HepG2 (cell line): ENCODE results near the gene ARHGAP31.

Experiments used
- GTF2F1 ChIP-seq: fragments of 150-350 bp; IDR thresholded peaks from 2 replicates; pipeline ENCODE4 v1.6.1; 2014; ENCODE audit warnings: low read length
- HCFC1 ChIP-seq: fragments of 150-350 bp; IDR thresholded peaks from 2 replicates; pipeline ENCODE4 v1.6.1; 2014; ENCODE audit warnings: low read depth, low read length
- KLF16 ChIP-seq, 2 experiments: sonication (generic) in 1 of 2; formaldehyde crosslinking in 1 of 2; IDR thresholded peaks; 2 replicates each; pipeline versions ENCODE4 v1.6.1 to v1.8.0; 2016 to 2023; ENCODE audit warnings: missing genetic modification reagents in 2 of 2, missing compliant biosample characterization in 1 of 2
- RFX1 ChIP-seq: fragments of 450-650 bp; IDR thresholded peaks from 2 replicates; pipeline ENCODE4 v1.6.1; 2017
- ZNF446 ChIP-seq: sonication (generic); formaldehyde crosslinking; IDR thresholded peaks from 2 replicates; pipeline ENCODE4 v1.5.0; 2020; ENCODE audit warnings: mild to moderate bottlenecking, missing genetic modification reagents
- ZNF766 ChIP-seq: sonication (generic); formaldehyde crosslinking; IDR thresholded peaks from 2 replicates; pipeline ENCODE4 v1.5.0; 2020; ENCODE audit warnings: missing genetic modification reagents, borderline replicate concordance

DNA sequence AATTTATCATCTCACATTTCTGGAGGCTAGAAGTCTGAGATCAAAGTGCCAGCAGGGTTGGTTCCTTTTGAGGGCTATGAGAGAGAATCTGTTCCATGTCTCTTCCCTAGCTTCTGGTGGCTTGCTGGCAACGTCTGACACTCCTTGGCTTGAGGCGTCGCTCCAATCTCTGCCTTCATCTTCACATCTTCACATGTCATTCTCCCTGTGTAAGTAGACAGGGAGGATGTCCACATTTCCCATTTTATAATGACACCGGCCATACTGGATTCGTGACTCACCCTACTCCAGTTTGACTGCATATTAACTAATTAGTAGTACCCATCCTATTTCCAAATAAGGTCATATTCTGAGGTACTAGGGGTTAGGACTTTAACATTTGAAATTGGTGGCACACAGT lies 17.5 kb upstream of the ARHGAP31 start:
- TF ChIP-seq ZNF766 (CRISPR knock-in tag) (no peak), RFX1 (no peak), KLF16 (CRISPR knock-in tag; IDR thresholded peaks at IDR 0.05) (no peak), GTF2F1 (no peak), ZNF446 (no peak), HCFC1 (no peak)
